DMS153 treated with DMSO at 0.1 percent for 48 hours (cell line): ENCODE data around the gene LYPD3.
A peak's percentile ranks its signal among the peaks of the same experiment; 100 is the strongest.
"Not testable (repeated sequence)": the region's sequence is repeated elsewhere in the genome, so short reads cannot be mapped to it uniquely, and the experiment has no call there.

Experiments
- DNase-seq: peaks from one replicate; lab custom pipeline; 2025; ENCODE audit not compliant: unreplicated experiment; lab: John Stamatoyannopoulos, UW

Gene LYPD3

DNA sequence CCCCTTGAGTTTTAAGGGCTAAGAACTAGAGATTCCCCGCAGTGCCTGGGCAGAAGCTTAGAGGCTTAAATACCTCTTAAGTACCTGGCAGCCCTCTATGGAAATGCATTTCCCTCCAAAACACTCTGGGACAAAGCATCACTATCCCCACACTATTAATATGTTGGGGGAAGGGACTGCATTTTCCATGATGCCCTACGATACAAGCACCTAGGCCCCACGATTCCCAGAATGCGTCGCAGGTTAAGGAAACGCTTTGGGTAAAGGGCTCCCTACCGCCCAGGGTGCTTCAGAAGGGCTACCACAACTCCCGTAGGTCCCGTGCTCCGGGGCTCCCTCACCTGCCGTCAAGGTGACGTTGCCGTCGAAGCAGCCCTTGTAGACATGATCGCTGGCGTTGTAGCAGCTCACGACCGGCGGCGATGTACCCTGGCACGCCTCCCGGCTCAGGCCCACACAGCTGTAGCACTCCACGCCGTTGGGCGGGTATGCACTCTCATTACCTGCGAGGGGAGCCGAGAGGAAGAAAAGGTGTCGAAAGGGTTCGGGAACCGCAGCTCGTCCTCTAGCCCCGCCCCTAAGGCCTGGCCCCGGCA, 2.5 kb downstream of the LYPD3 start:
- peak; percentile 91 for DNase-seq

DNA sequence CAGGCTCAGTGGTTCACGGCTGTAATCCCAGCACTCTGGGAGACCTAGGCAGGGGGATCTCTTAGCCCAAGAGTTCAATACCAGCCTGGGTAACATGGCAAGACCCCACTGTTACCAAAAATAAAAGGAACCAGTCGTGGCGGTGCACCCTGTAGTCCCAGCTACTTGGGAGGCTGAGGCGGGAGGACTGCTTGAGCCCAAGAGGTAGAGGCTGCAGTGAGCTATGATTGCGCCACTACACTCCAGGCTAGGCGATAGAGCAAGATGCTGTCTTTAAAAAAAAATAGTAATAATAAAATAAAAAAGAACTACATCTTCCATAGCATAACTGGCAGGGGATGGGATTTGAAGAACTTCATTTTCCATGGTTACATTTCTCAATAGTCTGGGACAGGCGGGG, 3.0 kb downstream of the LYPD3 start:
- no peak for DNase-seq

DNA sequence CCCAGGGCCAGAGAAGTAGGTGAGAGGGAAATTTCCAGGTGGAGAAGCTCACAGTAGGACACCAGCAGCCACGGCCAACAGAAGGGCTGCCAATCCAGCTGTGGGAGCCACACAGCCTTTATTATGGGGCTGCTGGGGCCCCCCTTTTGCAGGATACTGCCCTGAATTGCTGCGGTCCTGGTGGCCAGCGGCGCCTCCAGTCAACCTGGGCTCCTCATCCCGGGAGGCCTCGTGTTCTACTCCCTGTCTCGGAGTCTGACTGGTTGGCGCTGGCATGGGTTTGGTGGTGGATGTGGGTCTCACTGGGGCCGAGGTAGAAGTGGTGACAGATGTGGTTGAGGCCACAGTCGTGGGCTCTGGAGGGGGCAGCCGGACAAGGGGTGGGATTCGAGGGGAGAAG, 4.1 kb downstream of the LYPD3 start:
- DNase-seq = no peak

DNA sequence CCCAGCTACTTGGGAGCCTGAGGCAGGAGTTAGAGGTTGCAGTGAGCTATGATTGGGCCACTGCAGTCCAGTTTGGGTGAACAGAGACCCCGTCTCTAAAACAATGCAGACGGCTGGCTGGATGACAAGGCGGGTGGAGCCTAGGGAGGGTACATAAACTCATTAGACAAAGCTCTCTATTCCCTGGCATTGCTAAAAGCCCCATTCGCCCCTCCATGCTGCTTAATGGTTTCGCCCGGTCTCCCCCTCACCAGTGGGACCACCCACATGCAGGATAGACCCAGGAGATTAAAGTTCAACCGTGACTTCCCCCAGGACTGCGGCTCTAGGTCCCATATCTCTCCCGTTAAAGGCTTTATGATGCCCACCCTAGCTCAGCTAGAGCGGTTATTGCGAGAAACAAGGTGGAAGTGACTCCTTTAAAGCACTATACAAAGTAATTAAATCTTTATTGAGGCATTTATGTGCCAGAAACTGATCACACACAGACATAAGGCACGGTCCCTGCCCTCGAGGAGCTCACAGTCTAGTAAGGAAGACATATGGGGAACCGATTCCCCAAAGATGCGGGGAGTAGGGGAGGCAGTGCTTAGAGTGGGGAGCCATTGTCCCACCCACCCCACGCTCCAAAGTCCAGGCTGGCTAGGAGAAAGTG, 4.9 kb downstream of the LYPD3 start:
- no peak for DNase-seq

DNA sequence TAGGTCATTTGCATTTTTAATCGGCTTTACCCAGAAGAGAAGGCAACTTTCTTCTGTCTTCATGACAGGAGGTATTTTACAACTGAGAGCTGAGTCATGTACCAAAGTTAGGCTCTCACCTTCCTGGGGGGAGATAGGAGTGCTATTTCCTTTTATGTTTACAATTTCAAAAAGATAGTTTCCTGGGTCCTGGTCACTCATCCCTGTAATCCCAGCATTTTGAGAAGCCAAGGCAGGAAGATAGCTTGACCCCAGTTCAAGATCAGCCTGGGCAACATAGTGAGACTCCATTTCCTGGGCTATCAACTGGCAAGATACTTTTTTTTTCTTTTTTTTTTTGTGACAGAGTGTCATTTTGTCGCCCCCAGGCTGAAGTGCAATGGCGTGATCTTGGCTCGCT, 7.6 kb downstream of the LYPD3 start:
- DNase-seq = no peak

DNA sequence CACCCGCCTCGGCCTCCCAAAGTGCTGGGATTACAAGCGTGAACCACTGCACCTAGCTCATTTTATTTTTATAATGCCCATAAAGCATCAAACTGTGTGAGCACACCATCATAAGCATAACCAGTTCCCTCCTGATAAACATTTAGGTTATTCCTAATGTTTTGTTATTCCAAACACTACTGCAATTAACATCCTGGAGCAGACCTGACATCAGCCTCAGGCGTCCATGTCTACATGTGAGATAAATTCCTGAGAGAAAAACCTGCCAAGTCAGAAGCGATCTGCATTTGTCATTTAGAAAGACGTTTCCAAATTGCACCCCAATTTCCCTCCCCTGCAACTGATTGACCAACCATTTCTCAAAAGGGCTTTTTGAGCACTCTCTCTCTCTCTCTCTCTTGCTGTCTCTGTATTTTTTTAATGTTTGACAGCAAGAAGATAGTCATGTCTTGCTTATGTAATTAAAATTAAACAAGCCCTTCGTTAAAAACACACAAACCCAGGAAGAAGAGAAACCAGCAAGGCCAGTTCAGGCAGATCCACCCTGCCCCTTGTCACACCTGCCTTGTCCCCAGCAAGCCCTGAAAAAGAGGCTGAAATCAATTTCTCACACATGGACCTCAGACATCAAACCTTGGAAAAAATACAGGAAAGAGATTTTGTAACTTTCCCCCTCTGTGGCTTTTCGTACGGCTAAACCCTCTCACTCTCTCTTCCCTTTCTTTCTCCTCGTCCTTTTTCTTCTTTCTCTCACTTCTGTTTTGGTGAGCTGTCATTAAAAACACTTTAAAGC, 9.9 kb downstream of the LYPD3 start:
- no peak for DNase-seq

DNA sequence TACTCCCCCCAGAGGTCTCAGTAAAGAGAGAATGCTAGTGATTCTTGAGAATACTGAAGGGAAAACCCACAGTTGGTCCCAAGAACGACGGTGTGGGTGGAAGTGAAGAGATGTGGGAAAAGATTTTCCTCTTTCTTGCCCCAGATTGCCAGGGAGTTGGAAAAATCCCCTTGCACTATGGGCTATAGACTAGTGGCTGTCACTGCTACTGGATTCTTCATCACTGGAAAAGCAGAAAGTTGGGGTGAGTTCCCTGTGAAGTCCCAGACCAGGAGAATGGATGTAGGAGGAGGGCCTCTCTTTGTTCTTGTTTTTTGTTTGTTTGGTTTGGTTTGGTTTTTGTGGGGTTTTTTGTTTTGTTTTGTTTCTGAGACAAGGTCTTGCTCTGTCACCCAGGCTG, 11.4 kb downstream of the LYPD3 start:
- DNase-seq = no peak

DNA sequence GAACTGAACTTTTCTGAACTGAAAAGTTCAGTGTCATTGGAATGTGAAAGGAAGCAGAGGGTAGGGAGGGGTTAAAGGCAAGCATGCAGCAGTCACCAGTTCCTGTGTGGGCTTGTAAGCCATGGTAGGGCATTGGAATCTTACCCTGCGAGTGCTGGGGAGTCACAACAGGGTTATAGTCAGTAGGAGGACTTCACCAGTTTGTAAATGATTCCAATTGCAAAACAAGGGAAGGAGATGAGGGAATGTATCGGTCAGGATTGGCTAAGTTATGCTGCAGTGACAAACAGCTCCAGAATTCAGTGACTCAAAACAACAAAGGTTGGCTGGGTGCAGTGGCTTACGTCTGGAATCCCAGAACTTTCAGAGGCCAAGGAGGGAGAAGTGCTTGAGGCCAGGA, 12.8 kb downstream of the LYPD3 start:
- DNase-seq = no peak

DNA sequence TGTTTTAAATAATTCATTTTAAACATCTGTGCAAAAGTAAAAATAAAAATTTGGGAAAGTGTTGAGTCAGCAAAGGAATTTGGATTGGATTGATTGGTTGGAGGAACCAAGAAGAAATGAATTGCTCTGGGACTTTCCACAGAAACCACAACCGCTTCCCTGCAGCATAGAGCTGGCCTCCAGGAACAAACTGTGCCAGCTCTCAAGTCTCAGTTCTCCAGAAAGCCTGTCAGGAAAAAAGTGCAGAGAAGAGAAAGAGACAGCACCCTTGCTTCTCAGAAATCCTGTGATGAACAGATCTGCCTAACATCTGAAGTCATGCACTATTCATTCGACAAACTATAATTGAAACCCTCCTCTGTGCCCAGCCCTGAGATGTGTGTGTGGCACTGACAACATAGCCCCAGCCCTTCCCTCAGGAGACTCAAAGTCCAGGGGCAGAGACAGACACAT, 14.8 kb downstream of the LYPD3 start:
- DNase-seq = no peak

DNA sequence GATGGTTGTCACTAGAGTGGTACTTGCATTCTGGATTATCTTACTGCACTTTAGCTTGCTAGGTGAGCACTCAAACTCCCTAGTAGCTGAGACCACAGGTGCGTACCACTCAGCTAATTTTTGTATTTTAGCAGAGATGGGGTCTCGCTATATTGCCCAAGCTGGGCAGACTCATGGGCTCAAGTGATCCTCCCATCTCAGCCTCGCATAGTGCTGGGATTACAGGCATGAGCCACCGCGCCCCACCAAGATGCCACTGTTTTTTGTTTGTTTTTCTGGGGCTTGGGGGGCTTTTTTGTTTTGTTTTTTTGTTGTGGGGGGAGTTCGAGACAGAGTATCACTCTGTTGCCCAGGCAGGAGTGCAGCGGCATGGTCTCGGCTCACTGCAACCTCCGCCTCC, 17.8 kb downstream of the LYPD3 start:
- DNase-seq = no peak

DNA sequence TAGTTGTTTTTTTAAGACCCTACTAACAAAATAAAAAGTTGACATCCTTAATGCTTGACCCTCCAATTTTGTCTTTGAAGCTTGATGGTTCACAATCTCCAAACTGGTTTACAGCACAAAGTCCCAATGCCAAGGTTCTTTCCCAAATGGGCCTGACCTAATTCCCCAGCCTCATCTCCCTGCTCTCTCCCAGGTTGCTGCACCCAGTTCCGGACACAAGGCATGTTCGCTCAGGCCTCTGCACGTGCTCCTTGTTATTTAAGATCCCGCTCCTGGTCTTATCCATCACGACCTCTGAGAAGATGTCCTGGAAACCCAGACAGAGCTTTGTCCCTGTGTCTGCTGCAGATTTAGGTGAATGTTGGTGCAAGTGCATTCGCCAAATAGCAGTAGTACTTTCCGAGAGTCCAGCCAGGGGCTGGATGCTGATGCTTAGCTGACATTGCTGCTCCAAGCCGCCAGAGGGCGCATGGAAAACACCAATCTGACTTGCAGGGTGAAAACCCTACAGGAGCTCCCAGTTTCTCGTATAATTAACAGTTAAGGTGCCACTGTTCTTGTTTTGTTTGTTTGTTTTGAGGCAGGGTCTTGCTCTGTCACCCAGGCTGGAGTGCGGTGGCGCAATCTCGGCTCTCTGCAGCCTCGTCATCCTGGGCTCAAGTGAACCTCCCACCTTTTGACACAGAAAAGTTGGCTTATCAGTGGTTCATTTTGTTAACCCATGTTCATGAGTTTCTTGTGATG, 18.5 kb downstream of the LYPD3 start:
- DNase-seq = peak; percentile 77

DNA sequence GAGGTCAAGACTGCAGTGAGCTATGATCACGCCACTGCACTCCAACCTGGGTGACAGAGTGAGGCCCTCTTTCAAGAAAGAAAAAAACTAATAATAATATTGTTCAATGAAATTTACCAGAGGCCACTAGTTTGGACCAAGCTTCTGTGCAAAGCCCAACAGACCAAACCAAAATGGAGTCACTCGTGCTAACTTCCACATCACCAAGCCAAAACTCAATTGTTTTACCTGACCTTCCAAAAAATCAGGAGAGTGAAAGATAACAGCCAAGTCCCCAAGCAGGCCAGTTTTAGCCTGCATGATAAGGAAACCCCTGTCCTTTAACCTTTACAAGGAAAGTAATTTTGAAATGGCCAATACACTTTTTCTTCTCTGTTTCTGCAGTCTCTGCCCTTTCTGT, 20.0 kb downstream of the LYPD3 start:
- no peak for DNase-seq

DNA sequence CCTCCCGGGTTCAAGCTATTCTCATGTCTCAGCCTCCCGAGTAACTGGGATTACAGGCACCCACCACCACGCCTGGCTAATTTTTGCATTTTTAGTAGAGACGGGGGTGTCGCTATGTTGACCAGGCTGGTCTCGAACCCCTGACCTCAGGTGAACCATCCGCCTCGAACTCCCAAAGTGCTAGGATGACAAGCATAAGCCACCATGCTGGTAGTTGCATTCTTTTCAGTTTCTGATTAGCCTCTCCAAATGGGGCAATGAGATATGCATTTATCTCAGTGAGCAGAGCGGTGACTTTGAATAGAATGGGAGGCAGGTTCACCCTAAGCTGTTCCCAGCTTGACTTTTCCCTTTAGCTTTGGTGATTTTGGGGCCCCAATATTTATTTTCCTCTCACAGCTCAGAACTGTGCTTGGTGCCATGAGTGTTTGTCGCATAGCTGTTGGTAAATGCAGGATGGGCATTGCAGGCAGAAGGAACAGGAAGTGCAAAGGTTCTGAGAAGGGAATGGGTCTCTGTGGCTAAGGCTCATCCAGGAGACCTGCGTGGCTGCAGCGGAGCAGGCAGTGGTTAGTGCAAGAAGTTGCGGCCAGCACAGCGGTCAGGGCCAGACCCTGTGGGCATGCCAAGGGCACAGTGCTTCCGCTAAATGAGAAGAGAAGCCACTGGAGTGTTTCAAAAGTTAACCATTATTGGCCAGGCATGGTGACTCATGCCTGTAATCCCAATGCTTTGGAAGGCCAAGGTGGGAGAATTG, 20.7 kb downstream of the LYPD3 start:
- no peak for DNase-seq

DNA sequence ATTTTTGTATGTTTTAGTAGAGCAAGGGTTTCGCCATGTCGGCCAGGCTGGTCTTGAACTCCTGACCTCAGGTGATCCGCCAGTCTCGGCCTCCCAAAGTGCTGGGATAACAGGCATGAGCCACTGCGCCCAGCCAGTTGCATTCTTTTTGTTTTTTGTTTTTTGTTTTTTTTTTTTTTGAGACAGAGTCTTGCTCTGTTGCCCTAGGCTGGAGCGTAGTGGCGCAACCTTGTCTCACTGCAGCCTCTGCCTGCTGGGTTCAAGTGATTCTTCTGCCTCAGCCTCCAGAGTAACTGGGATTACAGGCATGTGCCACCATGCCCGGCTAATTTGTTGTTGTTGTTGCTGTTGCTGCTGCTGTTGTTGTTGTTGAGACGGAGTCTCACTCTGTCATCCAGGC, 21.3 kb downstream of the LYPD3 start:
- DNase-seq = not testable (repeated sequence)

DNA sequence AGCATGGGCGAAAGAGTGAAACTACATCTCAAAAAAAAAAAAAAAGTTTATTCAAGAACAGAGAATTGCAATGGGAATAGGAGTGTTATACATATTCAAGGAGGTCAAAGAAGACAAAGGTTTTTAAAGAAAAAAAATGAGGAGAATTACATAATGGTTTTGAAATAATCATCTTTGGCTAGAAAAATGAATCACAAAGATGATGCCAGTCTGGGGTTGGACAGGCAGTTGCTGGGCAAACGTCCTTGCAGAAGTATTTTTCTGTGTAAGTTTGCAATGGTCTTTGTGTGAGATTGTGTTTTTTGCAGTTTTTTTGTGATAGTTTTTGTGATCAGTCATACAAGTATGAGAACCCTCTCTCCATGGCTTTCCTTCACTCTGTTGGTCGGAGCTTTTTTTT, 23.7 kb downstream of the LYPD3 start:
- DNase-seq = no peak

DNA sequence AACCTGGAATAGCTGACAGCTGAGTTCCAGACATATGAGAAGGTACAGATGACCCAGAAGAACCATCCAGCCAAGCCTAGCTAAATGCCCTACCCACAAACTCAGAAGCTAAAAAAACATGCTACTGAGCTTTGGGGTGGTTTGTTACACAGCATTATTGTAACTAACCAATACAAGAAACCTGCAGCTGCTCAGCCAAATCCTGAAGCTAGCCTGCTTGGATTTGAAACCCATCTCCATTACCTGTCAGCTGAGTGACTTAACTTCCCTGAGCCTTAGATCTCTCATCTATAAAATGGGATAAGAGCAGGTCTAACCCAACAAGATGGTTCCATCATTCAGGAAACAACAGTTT, 25.7 kb downstream of the LYPD3 start:
- DNase-seq = no peak

DNA sequence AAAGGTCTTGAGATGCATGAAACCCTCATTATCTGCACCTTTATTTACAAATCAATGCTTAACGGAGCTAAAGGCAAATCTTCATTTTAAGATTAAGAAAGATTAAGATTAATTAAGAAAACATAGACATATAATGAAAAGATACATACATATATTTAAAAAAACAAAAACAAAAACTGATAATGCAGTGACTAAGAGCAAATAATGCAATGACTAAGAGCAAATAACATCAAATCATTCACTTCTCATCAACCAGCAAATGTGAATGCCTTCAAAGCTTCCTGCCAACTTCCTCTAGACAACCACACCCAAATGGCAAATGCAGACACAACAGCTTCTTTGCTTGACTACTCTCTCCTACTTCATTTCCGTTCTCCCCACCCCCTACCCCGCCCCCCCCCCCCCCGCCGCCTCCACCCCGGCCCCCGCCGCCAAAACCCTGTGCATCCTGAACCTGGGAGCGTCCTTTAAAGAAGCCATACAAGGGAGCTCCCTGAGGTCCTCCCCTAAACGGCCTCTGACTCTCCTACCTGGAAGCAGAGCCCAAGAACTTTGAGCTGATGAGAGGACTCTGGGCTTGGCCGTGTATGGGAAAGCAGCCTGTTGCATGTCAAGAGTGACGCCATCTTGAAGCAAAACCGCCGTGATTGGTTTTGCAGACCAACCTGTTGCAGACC, 26.2 kb downstream of the LYPD3 start:
- DNase-seq = no peak

DNA sequence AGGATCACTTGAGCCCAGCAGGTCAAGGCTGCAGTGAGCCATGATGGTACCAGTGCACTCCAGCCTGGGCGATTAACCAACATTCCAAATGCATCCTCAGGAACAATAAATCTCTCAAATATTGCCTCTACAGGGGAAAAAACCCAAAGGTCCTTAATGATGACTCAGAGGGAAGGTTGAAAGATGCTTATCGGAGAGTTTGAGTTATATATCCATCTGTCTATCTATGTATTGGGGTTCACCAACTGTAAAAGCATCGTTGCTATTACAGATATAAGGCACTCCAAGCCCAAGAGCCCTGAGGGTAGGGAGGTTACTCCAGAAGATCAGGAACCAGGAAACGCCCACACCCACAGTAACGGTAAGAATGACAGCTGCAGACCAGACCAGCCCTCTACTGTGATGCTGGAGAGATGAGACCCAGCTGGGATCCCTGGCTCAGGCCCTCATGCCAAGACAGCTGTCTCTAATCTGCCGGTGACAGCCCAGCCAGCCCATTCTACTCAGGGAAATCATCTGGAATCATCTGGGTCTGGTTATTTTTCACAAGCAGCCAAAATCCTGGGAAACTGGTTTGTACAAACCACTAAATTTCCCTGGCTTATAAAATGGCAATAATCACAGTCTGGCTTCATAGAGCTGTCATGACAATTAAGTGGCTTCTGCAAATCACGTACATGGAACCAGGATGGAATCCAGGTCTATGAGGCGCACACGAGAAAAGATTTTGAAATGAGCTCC, 26.9 kb downstream of the LYPD3 start:
- DNase-seq = no peak

DNA sequence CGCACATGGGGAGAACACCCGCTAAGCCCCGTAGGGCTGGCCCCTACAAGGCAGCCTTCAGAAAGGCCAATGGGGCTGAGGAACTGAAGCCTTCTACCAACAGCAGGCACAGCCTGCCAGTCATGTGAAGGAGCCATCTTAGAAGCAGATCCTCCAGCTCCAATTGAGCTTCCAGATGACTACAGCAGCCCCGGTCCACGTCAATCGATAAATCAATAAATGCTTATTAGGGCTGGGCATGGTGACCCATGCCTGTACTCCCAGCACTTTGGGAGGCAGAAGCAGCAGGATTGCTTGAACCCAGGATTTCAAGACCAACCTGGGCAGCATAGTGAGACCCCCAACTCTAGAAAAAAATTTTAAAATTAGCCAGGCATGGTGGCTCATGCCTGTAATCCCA, 27.7 kb downstream of the LYPD3 start:
- DNase-seq = no peak

DNA sequence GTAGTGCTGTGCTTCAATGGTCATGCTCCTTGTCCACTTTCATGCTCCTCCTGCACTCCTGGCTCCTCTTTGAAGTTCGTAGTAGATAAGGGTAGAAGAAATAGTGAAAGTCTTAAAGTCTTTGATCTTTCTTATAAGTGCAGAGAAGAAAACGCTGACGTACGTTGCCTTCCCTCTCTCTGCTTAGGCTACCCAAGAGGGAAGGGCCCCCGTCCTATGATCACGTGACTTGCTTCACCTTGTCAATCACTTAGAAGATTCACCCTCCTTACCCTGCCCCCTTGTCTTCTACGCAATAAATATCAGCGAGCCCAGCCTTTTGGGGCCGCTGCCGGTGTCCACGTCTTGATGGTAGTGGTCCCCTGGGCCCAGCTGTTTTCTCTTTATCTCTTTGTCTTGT, 28.1 kb downstream of the LYPD3 start:
- DNase-seq = not testable (repeated sequence)
